GM23338 (cell line): Measurements from ENCODE around the gene GLRA1. TPM values are rescaled to one million over a fixed set of nuclear protein-coding genes. Genes with fewer than 3 reads are reported as not detected.
A peak's percentile ranks its signal among the peaks of the same experiment; 100 is the strongest.

Experiments
- ATAC-seq: fragments of 200-7000 bp; cut with Tn5 transposase; 3 replicates; pipeline ENCODE4 v1.9.1; 2020
- DNase-seq: peaks from one replicate; pipeline ENCODE4 v3.0.0-alpha.2; 2015; ENCODE audit warnings: low spot score
- H2AFZ ChIP-seq: fragments of 200-600 bp; sonication (generic); 2 replicates; pipeline ENCODE4 v1.8.0; 2016; ENCODE audit warnings: antibody characterized with exemption, mild to moderate bottlenecking, moderate library complexity
- H3F3A ChIP-seq: fragments of 200-600 bp; sonication (generic); replicated peaks from 2 replicates; pipeline ENCODE4 v1.8.0; 2017; ENCODE audit warnings: antibody characterized with exemption, mixed run types, low read depth
- H3K27ac ChIP-seq: fragments of 200-600 bp; sonication (generic); 2 replicates; pipeline ENCODE4 v1.6.1; 2016; ENCODE audit warnings: low read depth
- H3K27me3 ChIP-seq: fragments of 200-600 bp; sonication (generic); 2 replicates; pipeline ENCODE4 v1.8.0; 2016; ENCODE audit warnings: mild to moderate bottlenecking, mixed run types, moderate library complexity; ENCODE audit not compliant: insufficient read depth
- H3K36me3 ChIP-seq: fragments of 200-600 bp; sonication (generic); 2 replicates; pipeline ENCODE4 v1.8.0; 2016; ENCODE audit warnings: mild to moderate bottlenecking; ENCODE audit not compliant: insufficient read depth
- H3K4me1 ChIP-seq: fragments of 200-600 bp; sonication (generic); 2 replicates; pipeline ENCODE4 v1.8.0; 2016; ENCODE audit warnings: mild to moderate bottlenecking, moderate library complexity; ENCODE audit not compliant: insufficient read depth
- H3K4me2 ChIP-seq: fragments of 200-600 bp; sonication (generic); 2 replicates; pipeline ENCODE4 v1.7.1; 2017; ENCODE audit warnings: mixed run types
- H3K4me3 ChIP-seq: fragments of 200-600 bp; sonication (generic); 2 replicates; pipeline ENCODE4 v1.6.1; 2016; ENCODE audit warnings: mixed run types
- H3K79me2 ChIP-seq: fragments of 200-600 bp; sonication (generic); replicated peaks from 2 replicates; pipeline ENCODE4 v1.8.0; 2017; ENCODE audit warnings: mild to moderate bottlenecking; ENCODE audit not compliant: insufficient read depth
- H3K9me2 ChIP-seq: fragments of 200-600 bp; sonication (generic); 2 replicates; pipeline ENCODE4 v1.8.0; 2017; ENCODE audit not compliant: insufficient read depth
- H4K20me1 ChIP-seq: fragments of 200-600 bp; sonication (generic); replicated peaks from 2 replicates; pipeline ENCODE4 v1.8.0; 2017; ENCODE audit warnings: mild to moderate bottlenecking; ENCODE audit not compliant: insufficient read depth
- H3K27ac Mint-ChIP-seq: 2 replicates; pipeline ENCODE4 v1.8.0; 2020; ENCODE audit warnings: inconsistent platforms, mild to moderate bottlenecking, moderate library complexity, mixed read lengths
- H3K27me3 Mint-ChIP-seq: 3 replicates; pipeline ENCODE4 v1.8.0; 2022; ENCODE audit warnings: low read depth, mild to moderate bottlenecking, moderate library complexity, mixed read lengths, inconsistent platforms; ENCODE audit not compliant: insufficient read depth, poor library complexity
- H3K36me3 Mint-ChIP-seq: 3 replicates; pipeline ENCODE4 v1.8.0; 2021; ENCODE audit warnings: low read depth, mild to moderate bottlenecking, inconsistent platforms, moderate library complexity, mixed read lengths
- H3K4me1 Mint-ChIP-seq: 3 replicates; pipeline ENCODE4 v1.8.0; 2020; ENCODE audit warnings: mild to moderate bottlenecking, inconsistent platforms, mixed read lengths
- H3K4me3 Mint-ChIP-seq: 3 replicates; pipeline ENCODE4 v1.8.0; 2021; ENCODE audit warnings: moderate library complexity, mild to moderate bottlenecking, inconsistent platforms, mixed read lengths
- H3K9me3 Mint-ChIP-seq: 3 replicates; pipeline ENCODE4 v1.8.0; 2020; ENCODE audit warnings: moderate library complexity, mild to moderate bottlenecking, inconsistent platforms, mixed read lengths
- CREB1 ChIP-seq: fragments of 250-450 bp; sonication (Bioruptor Pico); IDR thresholded peaks from 2 replicates; pipeline ENCODE4 v1.5.0; 2020; ENCODE audit warnings: low read depth, mild to moderate bottlenecking, moderate library complexity
- EZH2 ChIP-seq: fragments of 200-600 bp; sonication (generic); IDR thresholded peaks from one replicate; pipeline ENCODE4 v1.8.0; 2017; ENCODE audit warnings: antibody characterized with exemption, mild to moderate bottlenecking, low read depth; ENCODE audit not compliant: unreplicated experiment
- EZH2phosphoT487 ChIP-seq: fragments of 200-600 bp; sonication (generic); IDR thresholded peaks from one replicate; pipeline ENCODE4 v1.8.1; 2018; ENCODE audit warnings: antibody characterized with exemption; ENCODE audit not compliant: unreplicated experiment
- JUNB ChIP-seq: IDR thresholded peaks from one replicate; pipeline ENCODE4 v1.6.1; 2016; ENCODE audit warnings: antibody characterized with exemption; ENCODE audit not compliant: unreplicated experiment
- POLR2AphosphoS5 ChIP-seq: IDR thresholded peaks from 2 replicates; pipeline ENCODE4 v1.6.1; 2016; ENCODE audit warnings: antibody characterized with exemption, low read depth
- STAT1 ChIP-seq: IDR thresholded peaks from one replicate; pipeline ENCODE4 v1.6.1; 2016; ENCODE audit warnings: antibody characterized with exemption; ENCODE audit not compliant: unreplicated experiment
- ZNF114 ChIP-seq: fragments of 250-450 bp; sonication (Bioruptor Pico); IDR thresholded peaks from 2 replicates; pipeline ENCODE4 v1.5.0; 2020; ENCODE audit warnings: mild to moderate bottlenecking, moderate library complexity
- polyA plus RNA-seq: library from polyadenylated mRNA; unstranded; fragments of >200 nt; fragmentation: Nextera tagmentation; extraction: Ambion mirVana; gene quantifications from 2 replicates; pipeline ENCODE4 v1.2.1, GENCODE V29; 2016
- total RNA-seq: library from RNA; depleted of rRNA; stranded (reverse); fragments of >200 nt; shearing (Covaris generic); gene quantifications from 2 replicates; pipeline ENCODE4 v1.2.3, GENCODE V29; 2014
- TF ChIP-seq, protein P1 (sequence below): IDR thresholded peaks from one replicate; pipeline ENCODE4 v1.6.1; 2018; ENCODE audit warnings: antibody characterized with exemption; ENCODE audit not compliant: unreplicated experiment

GLRA1 gene
- total and polyA plus RNA-seq, 2 experiments from 2014 or later, result not detected

DNA sequence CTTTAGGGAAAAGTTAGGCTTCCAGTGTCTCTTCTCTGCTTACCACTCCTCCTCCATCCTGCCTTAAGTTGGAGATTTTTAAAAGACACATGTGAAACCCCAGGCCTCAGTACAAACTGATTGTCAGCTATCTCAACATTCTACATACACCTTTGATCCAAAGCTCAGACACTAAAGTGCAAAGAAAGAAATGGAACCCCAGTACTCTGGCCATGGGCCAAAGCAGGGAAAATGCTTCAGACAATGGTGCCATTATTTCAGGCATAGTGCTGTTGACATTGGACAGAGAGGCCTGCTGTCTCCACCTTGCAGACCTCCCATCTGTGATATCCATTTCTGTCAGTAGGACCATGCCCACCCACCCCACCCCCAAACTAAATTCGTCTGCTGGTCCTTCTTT lies 103.7 kb downstream of the GLRA1 start:
- no peaks in the 10 kb centered on the region for H3K27me3 ChIP-seq

DNA sequence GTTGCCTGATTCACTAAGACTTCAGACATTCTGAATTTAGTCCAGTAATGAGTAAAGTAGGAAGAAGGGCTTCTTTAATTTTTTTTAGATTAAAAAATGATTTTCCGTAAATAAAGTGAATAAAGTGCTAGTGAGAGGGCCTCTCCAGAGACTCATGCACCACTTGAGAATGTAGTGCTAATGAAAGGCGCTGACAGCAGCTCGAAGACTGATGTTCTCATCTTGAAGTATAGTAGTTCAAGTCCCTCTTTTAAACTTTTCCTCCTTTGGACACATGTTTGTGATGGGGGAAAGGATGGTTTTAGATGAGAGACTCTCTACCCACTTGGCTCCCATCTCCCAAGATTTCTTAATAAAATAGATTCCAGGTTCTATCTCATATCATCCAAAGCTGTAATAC lies 104.4 kb downstream of the GLRA1 start:
- H2AFZ ChIP-seq, result no peak overlapping the region
- H3K4me3 Mint-ChIP-seq, result no peak overlapping the region
- ATAC-seq, result no peak
- no peaks in the 10 kb centered on the region for H3K27me3 ChIP-seq
- H3K4me2 ChIP-seq, result no peak overlapping the region
- H3K9me2 ChIP-seq, result no peaks in the 10 kb centered on the region
- H3K27ac Mint-ChIP-seq, result no peak overlapping the region
- peaks cover 18% of the 10 kb centered on the region; the same call in 1 of the 2 replicates for H4K20me1 ChIP-seq
- peaks cover 13% of the 10 kb centered on the region for H3K4me1 Mint-ChIP-seq
- H3F3A ChIP-seq, result no peaks in the 10 kb centered on the region
- H3K36me3 Mint-ChIP-seq, result peaks cover 6% of the 10 kb centered on the region; the same call in 2 of the 3 replicates
- no peak for DNase-seq
- peaks cover 14% of the 10 kb centered on the region; the same call in 1 of the 2 replicates for H3K4me1 ChIP-seq
- H3K27me3 Mint-ChIP-seq, result peaks cover 5% of the 10 kb centered on the region
- H3K27ac ChIP-seq, result no peak overlapping the region
- no peak for TF ChIP-seq EZH2
- no peaks in the 10 kb centered on the region for H3K36me3 ChIP-seq
- no peaks in the 10 kb centered on the region for H3K79me2 ChIP-seq
- no peaks in the 10 kb centered on the region for H3K9me3 Mint-ChIP-seq
- H3K4me3 ChIP-seq, result no peak overlapping the region

More for the DNA sequence above, 103.7 kb downstream of the GLRA1 start:
- H3K36me3 Mint-ChIP-seq, result peaks cover 3% of the 10 kb centered on the region; the same call in 2 of the 3 replicates
- no peak overlapping the region for H3K27ac ChIP-seq
- DNase-seq (no peak), ATAC-seq (no peak)
- H3K27ac Mint-ChIP-seq, result no peak overlapping the region
- H3K4me1 ChIP-seq, result peaks cover 13% of the 10 kb centered on the region
- H2AFZ ChIP-seq, result no peak overlapping the region
- TF ChIP-seq JUNB (no peak), STAT1 (no peak)
- peaks cover 15% of the 10 kb centered on the region for H3K4me1 Mint-ChIP-seq
- H3K4me2 ChIP-seq, result no peak overlapping the region
- H3K4me3 Mint-ChIP-seq, result no peak overlapping the region
- peaks cover 15% of the 10 kb centered on the region; the same call in 1 of the 2 replicates for H4K20me1 ChIP-seq
- H3K27me3 Mint-ChIP-seq, result peaks cover 5% of the 10 kb centered on the region
- H3K79me2 ChIP-seq, result no peaks in the 10 kb centered on the region
- no peaks in the 10 kb centered on the region for H3K9me3 Mint-ChIP-seq
- H3K4me3 ChIP-seq, result no peak overlapping the region
- H3K36me3 ChIP-seq, result no peaks in the 10 kb centered on the region
- no peaks in the 10 kb centered on the region for H3K9me2 ChIP-seq
- H3F3A ChIP-seq, result no peaks in the 10 kb centered on the region

DNA sequence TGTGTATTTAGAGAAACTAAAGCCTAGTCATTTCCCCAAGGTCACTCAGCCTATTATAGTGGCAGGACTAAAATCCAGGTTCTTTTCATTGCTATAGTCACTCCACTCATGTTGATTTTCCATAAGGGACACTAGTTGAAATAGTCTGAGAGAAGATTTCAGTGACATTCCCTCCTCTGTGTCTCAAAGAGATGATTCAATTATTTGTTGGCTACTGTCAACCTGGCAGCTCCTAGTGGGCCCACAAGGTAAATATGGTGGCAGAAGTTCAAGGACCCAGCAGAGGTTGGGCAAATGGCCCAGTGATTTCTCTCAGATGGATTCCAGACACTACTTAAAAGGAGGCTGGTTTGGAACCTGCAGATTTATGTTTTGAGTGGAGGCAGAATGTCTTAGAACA lies 104.8 kb downstream of the GLRA1 start:
- no peak overlapping the region for H3K4me3 Mint-ChIP-seq
- no peak overlapping the region for H3K4me3 ChIP-seq
- H3K27ac Mint-ChIP-seq, result no peak overlapping the region
- peaks cover 14% of the 10 kb centered on the region for H3K4me1 ChIP-seq
- H2AFZ ChIP-seq, result no peak overlapping the region
- DNase-seq (no peak), ATAC-seq (no peak)
- no peak overlapping the region for H3K4me2 ChIP-seq
- no peaks in the 10 kb centered on the region for H3K9me3 Mint-ChIP-seq
- H3F3A ChIP-seq, result no peaks in the 10 kb centered on the region
- H3K36me3 Mint-ChIP-seq, result peaks cover 10% of the 10 kb centered on the region; the same call in 2 of the 3 replicates
- no peak overlapping the region for H3K27ac ChIP-seq
- no peaks in the 10 kb centered on the region for H3K27me3 ChIP-seq
- peaks cover 19% of the 10 kb centered on the region; the same call in 1 of the 2 replicates for H4K20me1 ChIP-seq
- H3K36me3 ChIP-seq, result no peaks in the 10 kb centered on the region
- H3K27me3 Mint-ChIP-seq, result peaks cover 5% of the 10 kb centered on the region
- peaks cover 11% of the 10 kb centered on the region for H3K4me1 Mint-ChIP-seq
- no peaks in the 10 kb centered on the region for H3K79me2 ChIP-seq
- no peaks in the 10 kb centered on the region for H3K9me2 ChIP-seq
- TF ChIP-seq STAT1 (no peak), EZH2phosphoT487 (no peak), POLR2AphosphoS5 (no peak)

DNA sequence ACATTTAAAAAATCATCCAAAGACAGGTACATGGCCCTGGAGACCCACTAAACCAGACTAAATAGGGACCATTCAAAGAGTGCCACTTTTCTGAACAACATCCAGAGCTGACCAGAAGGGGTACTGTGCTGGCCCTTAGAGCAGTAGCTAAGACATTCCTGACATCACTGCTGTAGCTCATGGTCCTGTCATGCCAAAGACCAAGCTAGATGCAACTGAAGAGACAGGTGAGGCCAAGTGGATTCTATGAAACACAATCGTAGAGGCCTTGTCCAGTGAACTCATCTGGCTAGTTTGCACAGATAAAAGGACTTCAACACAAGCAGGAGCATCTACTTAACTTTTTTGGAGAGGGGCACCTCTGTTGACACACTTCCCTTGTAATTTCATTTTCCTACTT lies 109.6 kb downstream of the GLRA1 start:
- DNase-seq (no peak), ATAC-seq (peak; percentile 31)
- peaks cover 14% of the 10 kb centered on the region for H3K4me1 ChIP-seq
- Mint-ChIP-seq H3K4me3 (no peak overlapping the region), H3K9me3 (no peaks in the 10 kb centered on the region), H3K4me1 (peaks cover 24% of the 10 kb centered on the region), H3K27me3 (peaks cover 5% of the 10 kb centered on the region), H3K27ac (no peak overlapping the region), H3K36me3 (peaks cover 53% of the 10 kb centered on the region)
- H3K4me3 ChIP-seq, result no peak overlapping the region
- no peaks in the 10 kb centered on the region for H3K27me3 ChIP-seq
- no peak overlapping the region for H3K27ac ChIP-seq
- peaks cover 27% of the 10 kb centered on the region for H4K20me1 ChIP-seq
- peaks cover 15% of the 10 kb centered on the region for H3K79me2 ChIP-seq
- no peak overlapping the region for H3K4me2 ChIP-seq
- no peaks in the 10 kb centered on the region for H3F3A ChIP-seq
- H3K9me2 ChIP-seq, result no peaks in the 10 kb centered on the region
- peaks cover 8% of the 10 kb centered on the region; the same call in 1 of the 2 replicates for H3K36me3 ChIP-seq
- no peak overlapping the region for H2AFZ ChIP-seq
- no peak for TF ChIP-seq CREB1 (CRISPR knock-in tag)
- no peak for TF ChIP-seq JUNB
- no peak for TF ChIP-seq STAT1
- TF ChIP-seq ZNF114 (CRISPR knock-in tag), result no peak
- TF ChIP-seq EZH2, result no peak
- TF ChIP-seq, protein P1, sequence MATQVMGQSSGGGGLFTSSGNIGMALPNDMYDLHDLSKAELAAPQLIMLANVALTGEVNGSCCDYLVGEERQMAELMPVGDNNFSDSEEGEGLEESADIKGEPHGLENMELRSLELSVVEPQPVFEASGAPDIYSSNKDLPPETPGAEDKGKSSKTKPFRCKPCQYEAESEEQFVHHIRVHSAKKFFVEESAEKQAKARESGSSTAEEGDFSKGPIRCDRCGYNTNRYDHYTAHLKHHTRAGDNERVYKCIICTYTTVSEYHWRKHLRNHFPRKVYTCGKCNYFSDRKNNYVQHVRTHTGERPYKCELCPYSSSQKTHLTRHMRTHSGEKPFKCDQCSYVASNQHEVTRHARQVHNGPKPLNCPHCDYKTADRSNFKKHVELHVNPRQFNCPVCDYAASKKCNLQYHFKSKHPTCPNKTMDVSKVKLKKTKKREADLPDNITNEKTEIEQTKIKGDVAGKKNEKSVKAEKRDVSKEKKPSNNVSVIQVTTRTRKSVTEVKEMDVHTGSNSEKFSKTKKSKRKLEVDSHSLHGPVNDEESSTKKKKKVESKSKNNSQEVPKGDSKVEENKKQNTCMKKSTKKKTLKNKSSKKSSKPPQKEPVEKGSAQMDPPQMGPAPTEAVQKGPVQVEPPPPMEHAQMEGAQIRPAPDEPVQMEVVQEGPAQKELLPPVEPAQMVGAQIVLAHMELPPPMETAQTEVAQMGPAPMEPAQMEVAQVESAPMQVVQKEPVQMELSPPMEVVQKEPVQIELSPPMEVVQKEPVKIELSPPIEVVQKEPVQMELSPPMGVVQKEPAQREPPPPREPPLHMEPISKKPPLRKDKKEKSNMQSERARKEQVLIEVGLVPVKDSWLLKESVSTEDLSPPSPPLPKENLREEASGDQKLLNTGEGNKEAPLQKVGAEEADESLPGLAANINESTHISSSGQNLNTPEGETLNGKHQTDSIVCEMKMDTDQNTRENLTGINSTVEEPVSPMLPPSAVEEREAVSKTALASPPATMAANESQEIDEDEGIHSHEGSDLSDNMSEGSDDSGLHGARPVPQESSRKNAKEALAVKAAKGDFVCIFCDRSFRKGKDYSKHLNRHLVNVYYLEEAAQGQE, result no peak
- TF ChIP-seq EZH2phosphoT487, result no peak
